ENCODE results near the gene FANCG. TPM values are rescaled to one million over a fixed set of nuclear protein-coding genes. Genes with fewer than 3 reads are reported as not detected.

Gene FANCG
- total RNA-seq, 1 experiment from 2014 or later, result 46.2 TPM

DNA sequence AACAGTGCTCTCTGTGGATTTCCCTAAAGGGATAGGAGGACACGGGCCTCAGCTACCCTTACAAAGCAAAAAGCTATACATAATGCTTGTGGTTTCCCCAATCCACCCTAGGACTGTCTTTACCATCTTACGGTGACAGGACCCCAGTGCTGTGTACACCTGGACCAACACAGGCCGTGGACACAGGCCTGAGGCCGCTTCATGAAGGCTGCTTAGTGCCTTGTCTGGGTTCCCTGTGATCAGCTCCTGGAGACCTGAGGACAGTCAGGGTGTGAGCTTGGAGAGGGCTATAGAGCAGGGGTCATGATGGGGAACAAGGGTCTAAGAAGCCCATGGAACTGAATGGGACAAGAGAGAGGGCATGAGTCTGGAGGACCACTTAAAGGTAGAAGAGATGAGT, 2.9 kb downstream of the FANCG start:
- Mint-ChIP-seq H3K4me3 (ENCODE audit: low read depth, unreplicated experiment) (no peak overlapping the region), H3K4me1 (ENCODE audit: low read depth, unreplicated experiment) (peaks cover 27% of the 10 kb centered on the region), H3K27ac (ENCODE audit: unreplicated experiment) (no peak overlapping the region), H3K27me3 (ENCODE audit: unreplicated experiment) (no peaks in the 10 kb centered on the region), H3K9me3 (ENCODE audit: low read depth, unreplicated experiment) (no peaks in the 10 kb centered on the region), H3K36me3 (ENCODE audit: insufficient read depth, unreplicated experiment) (peaks cover 39% of the 10 kb centered on the region)
- no TSS peak for BruUV-seq (replicated peaks)
- no peak for TF ChIP-seq CTCF (IDR thresholded peaks at IDR 0.05; ENCODE audit: unreplicated experiment)
- no peak for DNase-seq
- intact Hi-C loops (cut with micrococcal nuclease; ENCODE audit: unreplicated experiment), result no loop called here
- CTCF ChIA-PET, result no interaction called here

DNA sequence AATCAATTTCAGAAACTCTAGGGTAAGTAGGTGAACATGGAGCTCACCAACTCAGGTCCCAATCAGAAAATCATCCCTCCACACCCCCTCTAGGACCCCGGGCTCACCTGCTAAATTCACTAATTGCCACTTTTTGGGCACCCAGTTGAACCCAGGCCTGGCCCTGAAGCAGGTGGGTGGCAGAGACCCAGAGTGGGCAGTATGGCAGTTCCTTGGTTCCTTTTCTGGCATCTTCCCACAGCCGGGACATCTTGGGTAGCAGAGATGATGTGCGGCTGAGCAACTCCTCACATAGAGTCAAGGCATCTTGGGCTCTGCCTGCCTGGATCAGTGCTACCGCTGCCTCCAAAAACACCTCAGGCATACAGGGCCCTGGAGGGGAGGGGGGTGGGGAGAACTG, 4.4 kb downstream of the FANCG start:
- Mint-ChIP-seq H3K27ac (ENCODE audit: unreplicated experiment) (no peak overlapping the region), H3K27me3 (ENCODE audit: unreplicated experiment) (no peaks in the 10 kb centered on the region), H3K9me3 (ENCODE audit: low read depth, unreplicated experiment) (no peaks in the 10 kb centered on the region), H3K36me3 (ENCODE audit: insufficient read depth, unreplicated experiment) (peaks cover 52% of the 10 kb centered on the region), H3K4me1 (ENCODE audit: low read depth, unreplicated experiment) (peaks cover 30% of the 10 kb centered on the region), H3K4me3 (ENCODE audit: low read depth, unreplicated experiment) (no peak overlapping the region)
- no peak for DNase-seq
- BruUV-seq (replicated peaks), result no TSS peak
- CTCF ChIA-PET, result no interaction called here
- no peak for TF ChIP-seq CTCF (IDR thresholded peaks at IDR 0.05; ENCODE audit: unreplicated experiment)
- intact Hi-C loops (cut with micrococcal nuclease; ENCODE audit: unreplicated experiment), result no loop called here

- CTCF ChIA-PET, result no interaction called here
- peaks cover 50% of the 10 kb centered on the region for H3K36me3 Mint-ChIP-seq (ENCODE audit: insufficient read depth, unreplicated experiment)
- H3K27me3 Mint-ChIP-seq (ENCODE audit: unreplicated experiment), result no peaks in the 10 kb centered on the region
Observed at GRCh38 chr9:35074791-35075190, 5.0 kb downstream of the FANCG start.

GRCh38 chr9:35074141-35074540, 5.6 kb downstream of the FANCG start:
- intact Hi-C loops (cut with micrococcal nuclease; ENCODE audit: unreplicated experiment), result no loop called here
- Mint-ChIP-seq H3K27ac (ENCODE audit: unreplicated experiment) (no peak overlapping the region), H3K36me3 (ENCODE audit: insufficient read depth, unreplicated experiment) (peaks cover 44% of the 10 kb centered on the region), H3K4me1 (ENCODE audit: low read depth, unreplicated experiment) (peaks cover 30% of the 10 kb centered on the region), H3K9me3 (ENCODE audit: low read depth, unreplicated experiment) (no peaks in the 10 kb centered on the region), H3K4me3 (ENCODE audit: low read depth, unreplicated experiment) (no peak overlapping the region), H3K27me3 (ENCODE audit: unreplicated experiment) (no peaks in the 10 kb centered on the region)
- CTCF ChIA-PET, result no interaction called here
- no peak for TF ChIP-seq CTCF (IDR thresholded peaks at IDR 0.05; ENCODE audit: unreplicated experiment)
- no peak for DNase-seq
- no TSS peak for BruUV-seq (replicated peaks)

More at GRCh38 chr9:35074791-35075190, 5.0 kb downstream of the FANCG start:
- H3K4me1 Mint-ChIP-seq (ENCODE audit: low read depth, unreplicated experiment), result peaks cover 30% of the 10 kb centered on the region
- intact Hi-C loops (cut with micrococcal nuclease; ENCODE audit: unreplicated experiment), result no loop called here
- no peak for TF ChIP-seq CTCF (IDR thresholded peaks at IDR 0.05; ENCODE audit: unreplicated experiment)
- no peak for DNase-seq
- H3K4me3 Mint-ChIP-seq (ENCODE audit: low read depth, unreplicated experiment), result no peak overlapping the region
- no peaks in the 10 kb centered on the region for H3K9me3 Mint-ChIP-seq (ENCODE audit: low read depth, unreplicated experiment)
- no TSS peak for BruUV-seq (replicated peaks)
- H3K27ac Mint-ChIP-seq (ENCODE audit: unreplicated experiment), result no peak overlapping the region

DNA sequence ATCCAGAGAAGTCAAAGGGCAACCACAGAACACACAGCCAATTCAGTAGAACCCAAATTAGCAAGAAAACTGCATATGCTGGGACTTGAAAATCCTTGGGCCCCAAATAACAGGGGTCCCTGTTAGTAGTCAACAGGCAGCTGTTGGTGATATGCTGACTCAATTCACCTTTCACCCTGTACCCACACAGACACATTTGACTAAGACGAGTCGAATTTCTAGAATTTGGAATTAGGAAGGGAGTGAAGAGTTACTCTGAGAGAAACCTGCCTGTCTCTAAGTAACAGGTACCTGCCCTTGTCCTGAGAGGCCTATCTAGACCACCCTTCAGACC, 6.5 kb downstream of the FANCG start:
- H3K4me3 Mint-ChIP-seq (ENCODE audit: low read depth, unreplicated experiment), result peak overlapping the region; percentile 83
- peak overlapping the region; percentile 96 for H3K27ac Mint-ChIP-seq (ENCODE audit: unreplicated experiment)
- H3K4me1 Mint-ChIP-seq (ENCODE audit: low read depth, unreplicated experiment), result peaks cover 24% of the 10 kb centered on the region
- H3K27me3 Mint-ChIP-seq (ENCODE audit: unreplicated experiment), result no peaks in the 10 kb centered on the region
- no peak for DNase-seq
- CTCF ChIA-PET, result no interaction called here
- H3K9me3 Mint-ChIP-seq (ENCODE audit: low read depth, unreplicated experiment), result no peaks in the 10 kb centered on the region
- no peak for TF ChIP-seq CTCF (IDR thresholded peaks at IDR 0.05; ENCODE audit: unreplicated experiment)
- no TSS peak for BruUV-seq (replicated peaks)
- peaks cover 42% of the 10 kb centered on the region for H3K36me3 Mint-ChIP-seq (ENCODE audit: insufficient read depth, unreplicated experiment)
- intact Hi-C loops (cut with micrococcal nuclease; ENCODE audit: unreplicated experiment), result no loop called here

Data from Calu3 (cell line).